Neural progenitor cell (in vitro differentiated cells): ENCODE measurements around the gene ACER1. TPM values are rescaled to one million over a fixed set of nuclear protein-coding genes. Genes with fewer than 3 reads are reported as not detected.

ENCODE experiments used
- DNase-seq: peaks from one replicate; pipeline ENCODE4 v3.0.0-alpha.2; 2016; ENCODE audit warnings: low spot score
- H2AFZ ChIP-seq: fragments of 200-600 bp; sonication (generic); replicated peaks from 2 replicates; pipeline ENCODE4 v1.6.1; 2016; ENCODE audit warnings: antibody characterized with exemption
- H3F3A ChIP-seq: fragments of 200-600 bp; sonication (generic); 2 replicates; pipeline ENCODE4 v1.6.1; 2016; ENCODE audit warnings: antibody characterized with exemption, low read depth
- H3K27ac ChIP-seq: fragments of 200-600 bp; sonication (generic); 2 replicates; pipeline ENCODE4 v1.5.1; 2016; ENCODE audit warnings: mild to moderate bottlenecking
- H3K27me3 ChIP-seq: fragments of 200-600 bp; sonication (generic); 2 replicates; pipeline ENCODE4 v1.6.1; 2016; ENCODE audit warnings: mild to moderate bottlenecking, moderate library complexity
- H3K36me3 ChIP-seq: fragments of 200-600 bp; sonication (generic); 2 replicates; pipeline ENCODE4 v1.5.1; 2016
- H3K4me1 ChIP-seq: fragments of 200-600 bp; sonication (generic); 2 replicates; pipeline ENCODE4 v1.6.1; 2016; ENCODE audit warnings: mixed run types
- H3K4me2 ChIP-seq: fragments of 200-600 bp; sonication (generic); 2 replicates; pipeline ENCODE4 v1.6.1; 2016
- H3K4me3 ChIP-seq: fragments of 200-600 bp; sonication (generic); 2 replicates; pipeline ENCODE4 v1.5.1; 2016
- H3K79me2 ChIP-seq: fragments of 200-600 bp; sonication (generic); 2 replicates; pipeline ENCODE4 v1.6.1; 2016; ENCODE audit warnings: low read depth
- H3K9ac ChIP-seq: fragments of 200-600 bp; sonication (generic); 2 replicates; pipeline ENCODE4 v1.6.1; 2016
- H3K9me3 ChIP-seq: fragments of 200-600 bp; sonication (generic); 2 replicates; pipeline ENCODE4 v1.5.1; 2016; ENCODE audit warnings: low read depth
- H4K20me1 ChIP-seq: fragments of 200-600 bp; sonication (generic); 2 replicates; pipeline ENCODE4 v1.6.1; 2016; ENCODE audit warnings: low read depth
- H3K27ac Mint-ChIP-seq: 3 replicates; pipeline ENCODE4 v1.8.0; 2021; ENCODE audit warnings: mixed read lengths
- H3K27me3 Mint-ChIP-seq: 2 replicates; pipeline ENCODE4 v1.8.0; 2022; ENCODE audit warnings: low read depth, mild to moderate bottlenecking, inconsistent platforms, moderate library complexity, mixed read lengths; ENCODE audit not compliant: insufficient read depth
- H3K36me3 Mint-ChIP-seq: 3 replicates; pipeline ENCODE4 v1.8.0; 2021; ENCODE audit warnings: mixed read lengths
- H3K4me1 Mint-ChIP-seq: 3 replicates; pipeline ENCODE4 v1.8.0; 2021; ENCODE audit warnings: mixed read lengths
- H3K4me3 Mint-ChIP-seq: 3 replicates; pipeline ENCODE4 v1.8.0; 2021; ENCODE audit warnings: mild to moderate bottlenecking, moderate library complexity, mixed read lengths
- H3K9me3 Mint-ChIP-seq: 3 replicates; pipeline ENCODE4 v1.8.0; 2020; ENCODE audit warnings: mixed read lengths
- CTCF ChIP-seq: fragments of 200-600 bp; sonication (generic); IDR thresholded peaks from 2 replicates; pipeline ENCODE4 v1.5.1; 2017; ENCODE audit warnings: antibody characterized with exemption, mild to moderate bottlenecking
- EZH2 ChIP-seq: fragments of 200-600 bp; sonication (generic); IDR thresholded peaks from 2 replicates; pipeline ENCODE4 v1.6.1; 2017; ENCODE audit warnings: antibody characterized with exemption, mild to moderate bottlenecking, moderate library complexity
- EZH2phosphoT487 ChIP-seq: fragments of 200-600 bp; sonication (generic); IDR thresholded peaks from 2 replicates; pipeline ENCODE4 v1.6.1; 2017; ENCODE audit warnings: antibody characterized with exemption
- total RNA-seq: library from RNA; depleted of rRNA; stranded (reverse); fragments of >200 nt; gene quantifications from 2 replicates; pipeline ENCODE4 v1.2.3, GENCODE V29; 2015; ENCODE audit warnings: low replicate concordance

Gene ACER1
- total RNA-seq, 1 donor from 2014 or later, result not detected

DNA sequence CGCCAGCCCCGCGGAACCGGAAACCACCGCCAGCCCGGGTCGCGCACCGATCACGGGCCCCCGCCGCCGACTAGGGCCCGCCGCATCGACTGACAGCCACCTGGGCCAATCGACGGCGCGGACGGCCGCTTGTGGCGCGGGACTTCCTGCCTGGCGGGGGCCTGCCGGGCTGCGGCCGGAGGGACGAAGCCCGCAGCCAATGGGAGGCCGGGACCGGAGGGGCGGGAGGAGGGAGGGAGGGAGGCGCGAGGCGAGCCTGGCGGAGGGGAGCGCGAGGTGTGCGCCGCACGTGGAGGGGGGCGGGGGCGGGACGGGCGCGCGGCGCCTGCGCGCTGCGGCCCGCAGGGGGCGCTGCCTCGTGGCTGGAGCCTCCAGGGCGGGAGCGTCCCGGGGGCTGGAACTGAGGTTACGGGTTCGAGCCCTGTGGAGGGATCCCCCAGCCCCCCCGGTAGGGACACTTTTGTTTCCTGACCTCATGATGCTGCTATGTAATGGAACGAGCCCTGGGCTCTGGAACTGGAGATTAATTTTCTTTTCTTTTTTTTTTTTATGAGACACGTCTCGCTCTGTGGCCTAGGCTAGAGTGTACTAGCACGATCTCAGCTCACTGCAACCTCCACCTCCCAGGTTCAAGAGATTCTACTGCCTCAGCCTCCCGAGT, 53.4 kb downstream of the ACER1 start, which contains the start of gene MLLT1:
Gene MLLT1 (minus strand): TSS at position 45 of the 661 bp plus-strand sequence. CDS start 191 bp downstream, outside the sequence.
- H3K27ac Mint-ChIP-seq, result peak within 1 kb of the TSS; percentile 92
- Histone ChIP-seq H3K27ac (no peak within 1 kb of the TSS), H3K9me3 (no peaks in the 10 kb centered on the region), H4K20me1 (peaks cover 44% of the 10 kb centered on the region), H3K79me2 (peaks cover 44% of the 10 kb centered on the region), H3F3A (no peaks in the 10 kb centered on the region), H2AFZ (no peak within 1 kb of the TSS), H3K9ac (peak within 1 kb of the TSS; percentile 91), H3K4me1 (peaks cover 10% of the 10 kb centered on the region), H3K4me2 (peak within 1 kb of the TSS; percentile 98), H3K36me3 (no peaks in the 10 kb centered on the region), H3K27me3 (no peaks in the 10 kb centered on the region), H3K4me3 (peak within 1 kb of the TSS; percentile 94)
- peaks cover 19% of the 10 kb centered on the region for H3K36me3 Mint-ChIP-seq
- peaks cover 36% of the 10 kb centered on the region for H3K4me1 Mint-ChIP-seq
- peak; percentile 98 for DNase-seq
- peaks cover 2% of the 10 kb centered on the region for H3K9me3 Mint-ChIP-seq
- peaks cover 2% of the 10 kb centered on the region for H3K27me3 Mint-ChIP-seq
- TF ChIP-seq EZH2, result no peak
- TF ChIP-seq EZH2phosphoT487, result no peak
- TF ChIP-seq CTCF, result peak; percentile 68
- peak within 1 kb of the TSS; percentile 98 for H3K4me3 Mint-ChIP-seq

DNA sequence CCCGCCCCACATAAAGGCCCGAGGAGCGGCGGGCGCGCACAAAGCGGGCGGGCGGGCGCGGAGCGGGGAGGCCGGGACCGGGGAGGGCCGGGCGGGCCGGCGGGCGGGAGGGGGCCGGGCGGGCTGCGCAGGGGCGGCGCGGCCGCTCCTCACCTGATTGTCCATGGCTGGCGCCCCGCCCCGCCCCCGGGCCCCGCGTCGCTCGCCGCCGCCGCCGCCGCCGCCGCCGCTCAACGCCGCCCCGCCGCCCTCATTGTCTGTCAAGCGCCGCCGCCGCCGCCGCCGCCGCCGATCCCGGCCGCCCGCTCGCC, 53.8 kb downstream of the ACER1 start:
- H3K9me3 ChIP-seq, result no peaks in the 10 kb centered on the region
- peaks cover 48% of the 10 kb centered on the region for H4K20me1 ChIP-seq
- H3K4me3 ChIP-seq, result peak overlapping the region; percentile 94
- H3K27ac Mint-ChIP-seq, result no peak overlapping the region
- DNase-seq, result no peak
- peaks cover 15% of the 10 kb centered on the region for H3K4me1 ChIP-seq
- H3K27ac ChIP-seq, result no peak overlapping the region
- H2AFZ ChIP-seq, result no peak overlapping the region
- H3K36me3 Mint-ChIP-seq, result peaks cover 19% of the 10 kb centered on the region
- peaks cover 2% of the 10 kb centered on the region for H3K27me3 Mint-ChIP-seq
- peak overlapping the region; percentile 91 for H3K9ac ChIP-seq
- no peaks in the 10 kb centered on the region for H3K27me3 ChIP-seq
- TF ChIP-seq CTCF, result no peak
- TF ChIP-seq EZH2, result no peak
- TF ChIP-seq EZH2phosphoT487, result no peak
- H3K4me3 Mint-ChIP-seq, result peak overlapping the region; percentile 60
- H3K36me3 ChIP-seq, result no peaks in the 10 kb centered on the region
- no peaks in the 10 kb centered on the region for H3F3A ChIP-seq
- H3K79me2 ChIP-seq, result peaks cover 49% of the 10 kb centered on the region
- H3K4me2 ChIP-seq, result peak overlapping the region; percentile 98
- peaks cover 39% of the 10 kb centered on the region for H3K4me1 Mint-ChIP-seq
- peaks cover 2% of the 10 kb centered on the region for H3K9me3 Mint-ChIP-seq

DNA sequence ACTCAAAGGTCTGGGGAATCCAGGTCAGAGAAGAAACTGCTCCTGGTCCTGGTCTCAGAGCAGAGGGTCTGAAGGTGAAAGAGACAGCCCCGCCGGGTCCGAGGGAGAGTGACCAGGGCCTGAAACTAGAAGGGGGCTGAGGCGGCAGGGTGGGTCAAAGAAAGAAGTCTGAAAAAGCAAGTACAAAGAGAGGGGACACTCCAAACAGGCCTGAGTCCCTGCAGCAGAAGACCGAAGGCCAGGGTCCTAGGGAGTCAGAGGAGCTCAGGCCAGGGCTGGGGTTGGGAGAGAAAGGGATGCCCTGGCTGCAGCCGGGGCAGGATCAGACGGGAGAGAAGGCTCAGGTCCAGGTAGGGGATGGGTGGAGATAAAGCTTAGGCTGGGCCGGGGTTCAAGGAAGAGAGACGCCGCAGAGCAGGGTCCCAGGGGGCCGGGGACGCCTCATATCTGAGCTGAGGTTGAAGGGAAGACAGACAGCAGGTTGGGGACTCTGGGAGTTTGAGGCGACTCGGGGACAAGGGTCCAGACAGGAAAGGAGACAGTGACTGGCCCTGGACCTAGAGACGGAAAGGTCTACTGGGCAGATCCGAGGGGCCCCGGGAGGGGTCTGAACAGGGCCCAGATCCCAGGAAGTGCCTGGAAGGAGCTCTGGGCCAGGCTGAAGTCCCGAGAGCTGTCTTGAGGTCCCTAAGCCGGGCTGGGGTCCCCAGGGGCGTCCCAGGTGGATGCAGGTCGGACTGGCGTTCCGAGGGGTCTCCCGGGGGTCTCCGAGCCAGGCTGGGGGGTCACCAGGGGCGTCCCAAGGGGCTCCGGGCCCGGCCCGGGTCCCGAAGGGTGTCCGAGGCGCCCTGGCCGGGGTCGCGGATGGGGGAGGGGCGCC, 54.4 kb downstream of the ACER1 start:
- H3K4me2 ChIP-seq, result peak overlapping the region; percentile 98
- Mint-ChIP-seq H3K4me3 (peak overlapping the region; percentile 98), H3K4me1 (peaks cover 45% of the 10 kb centered on the region), H3K27ac (peak overlapping the region; percentile 92), H3K36me3 (peaks cover 19% of the 10 kb centered on the region), H3K27me3 (peaks cover 2% of the 10 kb centered on the region), H3K9me3 (peaks cover 2% of the 10 kb centered on the region)
- H3K36me3 ChIP-seq, result no peaks in the 10 kb centered on the region
- peaks cover 54% of the 10 kb centered on the region for H4K20me1 ChIP-seq
- H3K9me3 ChIP-seq, result no peaks in the 10 kb centered on the region
- H3K4me3 ChIP-seq, result peak overlapping the region; percentile 94
- H3K27me3 ChIP-seq, result no peaks in the 10 kb centered on the region
- peaks cover 21% of the 10 kb centered on the region for H3K4me1 ChIP-seq
- H3K27ac ChIP-seq, result no peak overlapping the region
- peaks cover 55% of the 10 kb centered on the region for H3K79me2 ChIP-seq
- H3F3A ChIP-seq, result no peaks in the 10 kb centered on the region
- no peak for TF ChIP-seq CTCF
- TF ChIP-seq EZH2phosphoT487, result no peak
- TF ChIP-seq EZH2, result no peak
- no peak for DNase-seq
- H3K9ac ChIP-seq, result peak overlapping the region; percentile 91
- H2AFZ ChIP-seq, result no peak overlapping the region
